Large intestine (tissue), 12 donors: ENCODE measurements around the gene ZNRF2. TPM values are rescaled to one million over a fixed set of nuclear protein-coding genes. Genes with fewer than 3 reads are reported as not detected.

Source experiments
- DNase-seq, 2 donors: peaks; one replicate each; pipeline versions ENCODE4 v3.0.0 to v3.0.0-alpha.2; 2013
- H3K27ac ChIP-seq: one replicate; pipeline ENCODE4 v1.5.1; 2013; ENCODE audit warnings: low read length
- H3K27me3 ChIP-seq: 2 replicates; pipeline ENCODE4 v1.6.1; 2013; ENCODE audit warnings: low read length; ENCODE audit not compliant: control insufficient read depth, insufficient read depth
- H3K36me3 ChIP-seq: 2 replicates; pipeline ENCODE4 v1.6.1; 2013; ENCODE audit warnings: low read length; ENCODE audit not compliant: control insufficient read depth, insufficient read depth
- H3K4me1 ChIP-seq: one replicate; pipeline ENCODE4 v1.6.1; 2013; ENCODE audit warnings: low read length; ENCODE audit not compliant: control insufficient read depth, insufficient read depth
- H3K4me3 ChIP-seq: one replicate; pipeline ENCODE4 v1.5.1; 2013; ENCODE audit warnings: low read length
- H3K9me3 ChIP-seq: one replicate; pipeline ENCODE4 v1.6.1; 2013; ENCODE audit warnings: mild to moderate bottlenecking, low read depth, low read length, moderate library complexity; ENCODE audit not compliant: control insufficient read depth
- WGBS: methylation state at CpG from one replicate; pipeline ENCODE4 v1.1.5; 2013; ENCODE audit warnings: low lambda C conversion rate; ENCODE audit not compliant: insufficient coverage; 5-methylcytosine and 5-hydroxymethylcytosine counted together
- long read RNA-seq, 11 donors: transcript quantifications; one replicate each; lab custom pipeline, GENCODE V29; 2026
- polyA plus RNA-seq: library from polyadenylated mRNA; unstranded; fragments of 120-200 nt; gene quantifications from one replicate; pipeline ENCODE4 v1.2.1, GENCODE V29; 2013

The ZNRF2 gene
- 12.1 TPM for polyA plus RNA-seq
- long read RNA-seq, donor 1, transcript ZNRF2-201 (5 exons, 3,460 nt): major isoform, 6 of 13 reads
- long read RNA-seq, donor 1, partial matches to known transcripts: 7 of 13 reads
- long read RNA-seq, donor 1, other reads (novel, unspliced or antisense): 0 of 13 reads
- long read RNA-seq, donor 2, transcript ZNRF2-201 (5 exons, 3,460 nt): major isoform, 10 of 35 reads
- long read RNA-seq, donor 2, partial matches to known transcripts: 25 of 35 reads
- long read RNA-seq, donor 2, other reads (novel, unspliced or antisense): 0 of 35 reads
- long read RNA-seq, donor 3, transcript ZNRF2-201 (5 exons, 3,460 nt): major isoform, 17 of 25 reads
- long read RNA-seq, donor 3, partial matches to known transcripts: 8 of 25 reads
- long read RNA-seq, donor 3, other reads (novel, unspliced or antisense): 0 of 25 reads
- long read RNA-seq, donor 4: 0 reads
- long read RNA-seq, donor 5, transcript ZNRF2-201 (5 exons, 3,460 nt): major isoform, 12 of 24 reads
- long read RNA-seq, donor 5, partial matches to known transcripts: 12 of 24 reads
- long read RNA-seq, donor 5, other reads (novel, unspliced or antisense): 0 of 24 reads
- long read RNA-seq, donor 6, transcript ZNRF2-201 (5 exons, 3,460 nt): major isoform, 9 of 14 reads
- long read RNA-seq, donor 6, partial matches to known transcripts: 5 of 14 reads
- long read RNA-seq, donor 6, other reads (novel, unspliced or antisense): 0 of 14 reads
- long read RNA-seq, donor 7, transcript ZNRF2-201 (5 exons, 3,460 nt): major isoform, 5 of 5 reads
- long read RNA-seq, donor 7, partial matches to known transcripts: 0 of 5 reads
- long read RNA-seq, donor 7, other reads (novel, unspliced or antisense): 0 of 5 reads
- long read RNA-seq, donor 8, transcript ZNRF2-201 (5 exons, 3,460 nt): major isoform, 12 of 25 reads
- long read RNA-seq, donor 8, partial matches to known transcripts: 13 of 25 reads
- long read RNA-seq, donor 8, other reads (novel, unspliced or antisense): 0 of 25 reads
- long read RNA-seq, donor 9, transcript ZNRF2-201 (5 exons, 3,460 nt): major isoform, 8 of 15 reads
- long read RNA-seq, donor 9, partial matches to known transcripts: 7 of 15 reads
- long read RNA-seq, donor 9, other reads (novel, unspliced or antisense): 0 of 15 reads
- long read RNA-seq, donor 10, transcript ZNRF2-201 (5 exons, 3,460 nt): major isoform, 10 of 18 reads
- long read RNA-seq, donor 10, partial matches to known transcripts: 8 of 18 reads
- long read RNA-seq, donor 10, other reads (novel, unspliced or antisense): 0 of 18 reads
- long read RNA-seq, donor 11, transcript ZNRF2-201 (5 exons, 3,460 nt): major isoform, 7 of 15 reads
- long read RNA-seq, donor 11, partial matches to known transcripts: 8 of 15 reads
- long read RNA-seq, donor 11, other reads (novel, unspliced or antisense): 0 of 15 reads

GRCh38 chr7:30284298-30285066 lies at the start of gene ZNRF2:
ZNRF2 (plus strand) TSS chr7:30284597; CDS start chr7:30285358, 761 bp downstream.
- peaks cover 13% of the 10 kb centered on the region for H3K4me1 ChIP-seq
- no peaks in the 10 kb centered on the region for H3K9me3 ChIP-seq
- WGBS: no CpG with 5 or more reads among the region's 96 CpGs
- H3K4me3 ChIP-seq: peak within 1 kb of the TSS; percentile 92
- no peaks in the 10 kb centered on the region for H3K36me3 ChIP-seq
- H3K27me3 ChIP-seq: no peaks in the 10 kb centered on the region
- peak within 1 kb of the TSS; percentile 98 for H3K27ac ChIP-seq
- peak; percentile 100 for DNase-seq

- no peak overlapping the region for H3K4me3 ChIP-seq
- no CpG with 5 or more reads among the region's 1 CpG for WGBS
- no peak for DNase-seq
Measured at GRCh38 chr7:30237271-30237695, 47.1 kb upstream of the ZNRF2 start.

DNA sequence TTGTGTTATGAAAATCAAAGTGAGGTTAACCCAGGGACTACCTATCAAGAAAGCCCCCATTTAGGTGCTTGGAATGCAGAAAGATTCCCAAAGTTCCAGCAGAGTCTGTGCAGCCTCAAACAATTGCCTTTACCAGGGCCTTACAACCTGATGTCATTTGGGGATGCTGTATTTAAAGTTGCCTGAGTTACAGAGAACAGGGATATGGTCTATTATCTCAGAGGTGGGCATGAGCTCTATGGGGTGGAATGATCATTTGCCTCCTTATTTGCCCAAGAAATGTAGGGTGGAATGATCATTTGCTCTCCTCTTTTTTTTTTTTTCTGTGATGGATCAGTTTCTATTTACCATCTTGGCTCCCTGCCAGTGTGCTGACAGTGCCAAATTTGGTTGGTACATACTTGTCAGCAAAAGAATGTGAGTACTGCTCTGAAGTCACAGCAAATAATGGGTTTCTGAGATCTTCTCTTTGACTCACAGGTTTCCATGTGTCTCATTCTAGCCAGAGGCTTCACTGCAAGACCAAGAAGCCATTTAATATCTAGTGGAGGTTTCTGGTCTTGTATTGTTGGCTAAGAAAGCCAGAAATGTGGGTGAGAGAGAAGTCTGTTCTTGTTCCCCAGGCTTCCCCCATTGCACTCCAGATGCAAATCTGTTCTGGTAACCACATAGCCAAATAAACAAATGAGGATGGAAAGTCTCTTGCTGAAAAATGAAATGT lies 45.5 kb upstream of the ZNRF2 start:
- no peak for DNase-seq
- H3K9me3 ChIP-seq: no peaks in the 10 kb centered on the region
- H3K27me3 ChIP-seq: no peaks in the 10 kb centered on the region
- no peaks in the 10 kb centered on the region for H3K36me3 ChIP-seq
- no peak overlapping the region for H3K27ac ChIP-seq
- no peak overlapping the region for H3K4me3 ChIP-seq
- no peaks in the 10 kb centered on the region for H3K4me1 ChIP-seq

More at GRCh38 chr7:30237271-30237695, 47.1 kb upstream of the ZNRF2 start:
- H3K4me1 ChIP-seq: no peaks in the 10 kb centered on the region
- no peaks in the 10 kb centered on the region for H3K9me3 ChIP-seq
- no peak overlapping the region for H3K27ac ChIP-seq
- H3K36me3 ChIP-seq: no peaks in the 10 kb centered on the region
- no peaks in the 10 kb centered on the region for H3K27me3 ChIP-seq

- Histone ChIP-seq H3K9me3 (no peaks in the 10 kb centered on the region), H3K27me3 (no peaks in the 10 kb centered on the region), H3K36me3 (no peaks in the 10 kb centered on the region), H3K4me3 (no peak overlapping the region), H3K27ac (no peak overlapping the region), H3K4me1 (no peaks in the 10 kb centered on the region)
- WGBS: no CpG with 5 or more reads among the region's 6 CpGs
- no peak for DNase-seq
Measured at GRCh38 chr7:30240106-30240800, 44.1 kb upstream of the ZNRF2 start.

DNA sequence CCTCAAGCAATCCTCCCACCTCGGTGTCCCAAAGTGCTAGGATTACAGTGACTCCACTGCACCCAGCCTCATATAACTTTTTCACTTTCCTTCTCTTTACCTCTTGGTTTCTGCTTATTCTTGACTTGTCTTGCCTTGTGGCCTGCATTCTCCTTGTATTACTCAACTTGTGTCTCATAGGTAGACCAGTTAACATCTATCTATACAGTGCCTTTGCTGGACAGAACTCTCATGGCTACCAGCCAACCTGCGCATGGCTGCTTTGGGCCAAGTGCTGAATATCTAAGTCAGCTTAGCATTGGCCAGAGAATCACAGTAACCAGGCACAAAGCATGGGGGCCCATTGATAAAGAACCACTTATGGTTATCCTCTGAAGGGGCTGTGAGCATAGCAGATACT lies 42.6 kb upstream of the ZNRF2 start:
- no peaks in the 10 kb centered on the region for H3K36me3 ChIP-seq
- no peak overlapping the region for H3K4me3 ChIP-seq
- WGBS: no CpG with 5 or more reads among the region's 2 CpGs
- H3K27me3 ChIP-seq: no peaks in the 10 kb centered on the region
- DNase-seq: no peak
- no peaks in the 10 kb centered on the region for H3K4me1 ChIP-seq
- H3K27ac ChIP-seq: no peak overlapping the region
- H3K9me3 ChIP-seq: no peaks in the 10 kb centered on the region

- Histone ChIP-seq H3K27me3 (no peaks in the 10 kb centered on the region), H3K36me3 (no peaks in the 10 kb centered on the region), H3K27ac (no peak overlapping the region), H3K9me3 (no peaks in the 10 kb centered on the region), H3K4me3 (no peak overlapping the region), H3K4me1 (no peaks in the 10 kb centered on the region)
- no peak for DNase-seq
- WGBS: 80% methylated on average over 2 of the region's 5 CpGs
Measured at GRCh38 chr7:30244340-30244739, 40.1 kb upstream of the ZNRF2 start.

- no peak overlapping the region for H3K27ac ChIP-seq
- DNase-seq: no peak
- no CpG with 5 or more reads among the region's 7 CpGs for WGBS
- H3K9me3 ChIP-seq: no peaks in the 10 kb centered on the region
- H3K27me3 ChIP-seq: no peaks in the 10 kb centered on the region
- H3K36me3 ChIP-seq: no peaks in the 10 kb centered on the region
- no peaks in the 10 kb centered on the region for H3K4me1 ChIP-seq
- no peak overlapping the region for H3K4me3 ChIP-seq
Measured at GRCh38 chr7:30245913-30246312, 38.5 kb upstream of the ZNRF2 start.

GRCh38 chr7:30246392-30246791 lies 38.0 kb upstream of the ZNRF2 start:
- H3K36me3 ChIP-seq: no peaks in the 10 kb centered on the region
- no CpG with 5 or more reads among the region's 8 CpGs for WGBS
- no peak overlapping the region for H3K4me3 ChIP-seq
- H3K9me3 ChIP-seq: no peaks in the 10 kb centered on the region
- DNase-seq: no peak
- no peaks in the 10 kb centered on the region for H3K4me1 ChIP-seq
- H3K27me3 ChIP-seq: no peaks in the 10 kb centered on the region
- H3K27ac ChIP-seq: no peak overlapping the region
